GM21381 (cell line): ENCODE results near the gene MPHOSPH10.
"Not testable (repeated sequence)": the region's sequence is repeated elsewhere in the genome, so short reads cannot be mapped to it uniquely, and the experiment has no call there.

Experiments
- ATAC-seq: cut with Tn5 transposase; IDR thresholded peaks from one replicate; pipeline ENCODE4 v1.9.1; 2021; ENCODE audit warnings: mild to moderate bottlenecking, moderate library complexity; ENCODE audit not compliant: unreplicated experiment

Gene MPHOSPH10

DNA sequence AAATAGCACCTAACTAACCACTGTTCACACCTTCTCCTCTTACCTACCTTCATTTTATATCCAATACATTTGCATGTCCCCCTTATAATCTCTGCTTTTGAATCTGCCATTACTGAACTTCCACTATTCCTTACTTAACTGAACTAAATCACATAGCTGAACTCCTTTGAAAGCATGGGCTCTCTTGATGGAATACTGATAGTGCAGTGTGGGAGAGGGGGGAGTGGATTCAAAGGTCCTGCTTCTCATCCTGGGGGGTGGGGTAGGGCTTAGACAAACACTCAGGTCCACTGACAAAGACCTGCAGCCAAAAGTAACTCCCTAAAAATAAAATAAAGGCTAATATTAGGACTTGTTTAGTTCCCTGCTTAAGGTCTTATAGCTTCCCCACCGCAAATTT is 9.0 kb upstream of the MPHOSPH10 start:
- ATAC-seq, result no peak

DNA sequence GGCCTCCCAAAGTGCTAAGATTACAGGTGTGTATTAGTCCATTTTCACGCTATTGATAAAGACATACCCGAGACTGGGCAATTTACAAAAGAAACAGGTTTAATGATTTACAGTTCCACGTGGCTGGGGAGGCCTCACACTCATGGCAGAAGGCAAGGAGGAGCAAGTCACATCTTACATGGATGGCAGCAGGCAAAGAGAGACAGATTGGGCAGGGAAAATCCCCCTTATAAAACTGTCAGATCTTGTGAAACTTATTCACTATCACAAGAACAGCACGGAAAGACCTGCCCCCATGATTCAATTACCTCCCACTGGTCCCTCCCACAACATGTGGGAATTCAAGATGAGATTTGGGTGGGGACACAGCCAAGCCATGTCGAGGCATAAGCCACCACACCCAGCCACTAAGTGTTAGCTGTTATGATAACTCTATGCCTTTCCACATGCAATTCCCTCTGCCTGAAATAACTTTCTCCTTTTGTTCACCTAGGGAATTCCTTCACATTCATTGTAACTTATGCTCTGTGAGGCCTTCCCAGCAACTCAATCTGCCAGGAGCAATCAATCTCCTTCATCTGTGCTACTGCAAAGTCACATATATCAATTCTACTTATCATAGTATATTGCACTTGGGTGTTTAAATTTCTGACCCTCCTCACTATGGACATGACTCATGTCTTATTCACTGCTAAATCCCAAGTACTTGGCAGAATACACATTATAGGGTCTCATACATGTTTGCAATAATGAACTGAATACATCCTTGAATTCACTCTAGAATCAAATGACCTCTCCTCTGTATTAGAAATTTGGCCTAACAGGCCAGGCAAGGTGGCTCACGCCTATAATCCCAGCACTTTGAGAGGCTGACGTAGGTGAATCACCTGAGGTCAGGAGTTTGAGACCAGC is 7.8 kb upstream of the MPHOSPH10 start:
- ATAC-seq, result no peak

DNA sequence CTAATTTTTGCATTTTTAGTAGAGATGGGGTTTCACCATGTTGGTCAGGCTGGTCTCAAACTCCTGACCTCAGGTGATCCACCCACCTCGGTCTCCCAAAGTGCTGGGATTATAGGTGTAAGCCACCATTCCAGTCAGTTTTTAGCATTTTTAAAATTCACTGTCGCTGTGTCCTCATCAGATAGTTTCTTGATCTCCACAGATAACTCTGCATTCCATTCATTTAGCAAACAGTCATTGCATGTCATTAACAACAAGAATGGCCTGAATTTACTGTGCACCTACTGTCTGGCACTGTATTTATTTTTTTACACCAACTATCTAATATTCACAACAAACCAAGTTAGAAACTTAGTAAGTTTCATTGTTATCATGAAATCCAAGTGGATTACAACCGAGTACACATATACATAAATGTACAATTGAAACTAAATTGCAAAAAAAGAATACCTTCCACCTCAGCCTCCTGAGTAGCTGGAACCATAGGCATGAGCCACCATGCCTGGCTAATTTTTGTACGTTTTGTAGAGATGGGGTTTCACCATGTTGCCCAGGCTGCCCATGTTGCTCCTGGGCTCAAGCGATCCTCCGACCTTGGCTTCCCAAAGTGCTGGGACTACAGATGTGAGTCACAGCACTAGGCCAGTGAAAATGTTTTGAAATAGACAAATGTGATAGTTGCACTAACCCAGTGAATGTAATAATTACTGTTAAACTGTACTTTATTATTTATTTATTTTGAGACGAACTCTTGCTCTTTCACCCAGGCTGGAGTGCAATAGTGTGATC is 4.7 kb upstream of the MPHOSPH10 start:
- no peak for ATAC-seq

DNA sequence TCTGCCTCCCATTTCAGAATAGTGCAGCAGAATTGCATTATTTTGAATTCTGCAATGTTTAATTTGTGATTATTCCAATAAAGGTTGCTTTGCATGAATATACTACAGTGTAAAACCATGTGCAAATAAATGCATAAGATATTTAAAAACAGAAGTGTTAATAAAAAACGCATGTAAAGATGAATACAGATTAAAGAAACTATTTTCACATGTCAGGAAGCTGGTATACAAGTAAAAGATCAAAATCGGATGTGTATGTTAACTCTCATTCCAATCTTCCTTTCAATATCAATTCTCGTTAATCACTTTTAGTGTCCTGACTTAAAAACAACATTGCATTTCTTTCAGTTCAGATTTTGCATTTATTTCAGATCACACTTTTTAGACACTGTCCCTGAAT is 3.5 kb upstream of the MPHOSPH10 start:
- no peak for ATAC-seq

DNA sequence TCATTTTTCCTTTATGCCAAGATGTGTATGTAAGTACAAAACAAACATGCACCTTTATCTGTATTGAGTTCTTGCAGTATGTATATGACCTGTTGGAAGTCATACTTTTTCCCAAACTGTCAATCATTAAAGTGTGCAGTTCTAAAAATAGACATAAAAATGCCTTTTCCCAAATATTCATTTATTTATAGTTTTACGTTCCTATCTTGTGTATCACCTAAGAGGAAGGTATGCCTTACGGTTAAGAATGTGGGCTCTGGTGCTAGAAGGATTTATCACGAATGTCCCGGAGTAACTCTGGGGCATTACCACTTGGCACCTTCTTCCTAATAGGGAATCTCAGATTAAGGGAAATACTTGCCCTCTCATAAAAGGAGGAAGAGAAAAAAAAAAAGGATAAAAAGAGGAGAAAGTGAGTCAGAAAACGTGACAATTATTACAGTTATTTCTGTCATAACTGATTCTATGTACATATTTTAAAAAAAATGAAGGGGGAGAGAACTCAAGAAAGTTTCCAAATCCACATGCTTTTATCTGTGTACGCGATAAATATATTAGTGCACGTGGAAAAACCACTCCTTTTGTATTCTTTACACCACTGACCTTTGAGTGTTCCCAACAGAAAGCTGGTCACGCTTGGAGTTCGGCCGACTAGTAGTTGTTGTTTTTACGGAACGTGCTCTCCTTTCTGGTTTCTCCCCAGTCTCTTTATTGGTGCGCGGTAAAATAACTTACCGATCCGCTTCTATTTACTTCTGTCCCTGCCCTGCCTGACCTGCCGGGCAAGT is 1.1 kb upstream of the MPHOSPH10 start:
- ATAC-seq, result no peak

DNA sequence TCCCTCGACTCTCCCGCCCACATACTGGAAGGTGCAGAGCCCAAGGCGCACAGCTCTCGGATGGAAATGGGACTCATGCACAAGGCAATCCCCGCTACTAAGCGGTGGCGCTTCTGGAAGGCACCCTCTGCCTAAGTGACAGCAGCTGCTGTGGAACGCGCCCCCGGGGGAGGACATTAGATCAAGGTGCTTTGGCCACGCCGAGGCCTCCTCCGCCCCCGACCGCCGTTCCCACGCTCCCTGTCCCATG is 607 bp upstream of the MPHOSPH10 start:
- ATAC-seq, result peak; percentile 47

DNA sequence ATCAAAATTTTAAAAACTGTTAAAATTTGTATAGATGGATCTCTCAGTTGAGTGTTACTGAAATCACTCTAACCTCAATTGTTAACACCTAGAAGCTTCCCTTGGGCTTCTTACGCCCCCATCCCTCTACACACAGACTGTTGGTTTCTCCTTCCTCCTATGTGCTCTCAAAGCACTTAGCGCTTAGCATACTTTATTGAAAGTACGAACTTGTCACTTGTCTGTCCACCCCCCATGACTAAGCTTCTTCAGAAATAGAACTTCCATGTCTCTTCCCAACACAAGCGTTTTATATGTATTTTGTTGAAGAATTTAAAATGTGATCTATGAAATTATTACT is 441 bp downstream of the MPHOSPH10 start:
- no peak for ATAC-seq

DNA sequence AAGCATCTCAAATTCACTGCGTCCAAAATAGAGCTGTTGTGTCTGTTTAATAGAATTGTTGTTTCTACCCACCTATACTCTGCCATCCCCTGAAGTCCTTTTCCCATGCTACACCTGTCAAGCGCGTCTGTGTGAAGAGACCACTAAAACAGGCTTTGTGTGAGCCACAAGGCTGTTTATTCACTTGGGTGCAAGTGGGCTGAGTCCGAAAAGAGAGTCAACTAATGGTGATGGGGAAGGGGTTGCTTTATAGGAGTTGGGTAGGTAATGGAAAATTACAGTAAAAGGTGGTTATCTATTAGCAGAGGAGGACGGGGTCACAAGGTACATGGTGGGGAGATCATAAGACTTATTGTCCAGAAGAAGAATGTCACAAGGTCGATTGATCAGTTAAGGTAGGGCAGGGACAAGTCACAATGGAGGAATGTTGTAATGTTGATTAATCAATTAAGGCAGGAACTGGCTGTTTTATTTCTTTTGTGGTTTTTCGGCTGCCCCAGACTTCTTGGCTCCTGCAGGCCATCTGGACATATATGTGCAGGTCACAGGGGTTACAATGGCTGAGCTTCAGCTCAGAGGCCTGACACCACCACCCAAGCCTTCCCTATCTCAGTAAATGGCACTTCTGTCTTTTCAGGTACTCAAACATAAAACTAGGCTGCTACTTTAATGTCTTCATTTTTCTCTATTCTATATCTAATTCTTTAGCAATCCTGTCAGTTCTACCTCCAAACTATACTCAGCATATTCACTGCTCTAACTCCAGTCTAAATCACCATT is 1.1 kb downstream of the MPHOSPH10 start:
- not testable (repeated sequence) for ATAC-seq

DNA sequence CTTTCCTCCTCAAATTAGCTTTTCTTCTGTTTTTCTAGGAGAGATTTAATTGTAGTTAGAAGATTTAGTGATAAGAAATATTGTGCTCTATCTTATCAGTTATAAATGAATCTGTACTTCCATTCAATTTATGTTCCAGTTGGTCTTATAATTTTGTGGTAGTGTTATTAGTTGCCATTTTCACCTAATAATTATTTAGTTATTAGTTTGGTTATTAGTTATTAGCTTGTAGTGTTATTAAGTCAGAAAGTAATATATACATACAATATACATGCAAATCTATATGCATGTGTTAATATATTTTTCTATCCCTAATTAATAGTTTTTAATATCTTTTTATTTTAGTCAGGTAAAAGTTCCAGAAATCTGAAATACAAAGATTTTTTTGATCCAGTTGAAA is 3.2 kb downstream of the MPHOSPH10 start:
- ATAC-seq, result no peak

DNA sequence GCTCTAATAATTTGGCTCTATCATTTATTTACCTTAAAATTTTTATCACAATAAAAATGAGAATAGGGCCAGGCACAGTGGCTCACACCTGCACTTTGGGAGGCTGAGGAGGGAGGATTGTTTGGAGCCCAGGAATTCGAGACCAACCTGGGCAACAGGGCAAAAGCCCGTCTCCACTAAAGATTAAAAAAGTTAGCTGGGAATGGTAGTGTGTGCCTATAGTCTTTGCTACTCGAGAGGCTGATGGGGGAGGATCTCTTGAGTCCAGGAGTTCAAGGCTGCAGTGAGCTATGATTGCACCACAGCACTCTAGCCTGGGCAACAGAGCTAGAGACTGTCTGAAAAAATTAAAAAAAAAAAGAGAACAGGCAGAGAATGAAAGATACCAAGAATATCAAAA is 5.7 kb downstream of the MPHOSPH10 start:
- ATAC-seq, result no peak

DNA sequence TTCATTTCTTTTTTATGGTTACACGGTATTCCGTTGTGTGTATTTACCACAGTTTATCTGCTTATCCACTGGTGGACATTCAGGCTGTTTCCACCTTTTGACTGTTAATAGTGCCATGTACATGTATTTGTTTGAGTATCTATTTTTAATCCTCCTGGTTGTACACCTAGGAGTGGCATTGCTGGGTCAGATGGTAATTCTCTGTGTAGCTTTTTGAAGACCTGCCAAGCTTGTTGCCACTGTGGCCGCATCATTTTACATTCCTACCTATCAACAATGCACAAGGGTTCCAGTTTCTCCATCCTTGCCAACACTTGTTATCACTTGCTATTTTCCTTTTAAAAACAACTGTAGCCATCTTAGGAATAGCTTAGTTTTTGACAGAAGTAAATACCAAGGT is 13.3 kb downstream of the MPHOSPH10 start:
- ATAC-seq, result no peak

DNA sequence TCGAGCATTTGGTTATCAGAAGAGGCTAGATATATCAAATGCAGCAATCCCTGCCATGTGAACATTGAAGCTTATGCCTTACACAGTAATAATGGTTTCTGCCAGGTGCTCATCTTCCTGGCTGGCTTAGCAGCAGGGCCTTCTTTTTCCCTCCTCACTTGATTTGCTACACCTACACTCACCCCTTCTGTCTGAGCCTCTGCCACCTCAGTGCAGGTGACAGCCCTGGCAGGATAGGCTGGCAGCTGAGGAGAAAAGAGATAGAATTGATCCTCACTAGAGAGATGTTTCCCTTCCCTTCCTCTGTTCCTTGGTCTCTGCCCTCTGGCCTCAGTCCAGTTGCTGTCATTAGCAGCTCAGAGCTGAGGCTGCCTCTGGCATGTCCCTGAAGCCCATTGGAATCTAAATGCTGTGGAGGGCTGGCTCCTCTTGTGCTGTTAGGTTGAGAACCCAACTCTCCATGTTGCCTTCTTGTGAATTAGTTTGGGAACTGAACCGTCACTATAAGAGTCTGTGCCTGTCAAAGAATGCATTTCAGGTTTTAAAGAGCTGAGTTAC is 18.2 kb downstream of the MPHOSPH10 start:
- no peak for ATAC-seq

DNA sequence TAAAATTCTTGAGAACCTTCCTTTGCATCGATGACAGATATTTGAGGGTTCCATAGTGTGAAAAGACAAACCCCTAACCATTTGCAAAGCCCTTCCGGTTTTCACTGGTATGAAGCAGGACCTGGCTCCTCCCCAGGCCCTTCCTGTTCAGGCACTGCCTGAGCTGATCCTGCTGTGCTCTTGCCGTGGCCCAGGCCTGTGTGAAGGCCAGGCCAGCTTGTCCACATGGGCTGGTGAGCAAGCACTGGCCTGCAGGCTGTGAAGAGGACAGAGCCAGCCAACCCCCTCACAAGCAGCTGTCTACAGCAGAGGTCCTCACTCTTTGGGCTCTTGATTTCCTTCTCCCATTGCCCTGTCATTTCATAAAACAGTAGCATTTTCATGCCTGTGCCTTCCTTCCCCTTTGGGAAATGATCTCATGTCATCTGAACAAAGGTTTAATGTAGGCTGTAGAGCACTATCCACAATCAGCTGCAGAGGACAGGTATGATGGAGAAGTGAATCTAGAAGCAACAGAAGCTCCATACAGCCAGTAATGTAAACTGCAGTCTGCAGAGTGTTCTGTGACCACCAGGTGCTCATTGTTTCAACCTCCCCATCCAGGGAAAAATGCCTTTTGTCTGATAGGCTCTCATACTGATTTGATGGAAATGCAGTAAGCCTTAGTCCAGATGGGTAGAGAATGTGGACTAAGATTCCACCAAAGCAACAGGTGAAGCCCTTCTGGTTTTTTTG is 19.8 kb downstream of the MPHOSPH10 start:
- no peak for ATAC-seq

DNA sequence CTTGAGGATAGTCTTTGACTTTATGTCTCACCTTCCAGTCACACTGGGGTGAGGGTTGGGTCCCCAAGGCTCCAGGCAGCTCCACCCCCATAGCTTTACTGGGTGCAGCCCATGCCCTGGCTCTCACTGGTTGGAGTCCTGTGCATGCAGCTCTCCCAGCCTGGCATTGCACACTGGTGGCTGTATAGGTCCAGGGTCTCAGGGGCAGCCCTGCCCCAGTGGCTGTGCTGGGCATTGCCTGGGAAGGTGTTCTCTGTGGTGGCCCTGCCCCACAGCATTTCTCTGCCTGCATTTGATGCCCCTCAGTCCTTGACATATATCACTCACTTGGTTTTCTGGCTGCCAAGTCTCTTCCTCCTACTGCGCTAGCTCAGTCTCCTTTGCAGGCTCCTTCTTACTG is 21.2 kb downstream of the MPHOSPH10 start:
- no peak for ATAC-seq

DNA sequence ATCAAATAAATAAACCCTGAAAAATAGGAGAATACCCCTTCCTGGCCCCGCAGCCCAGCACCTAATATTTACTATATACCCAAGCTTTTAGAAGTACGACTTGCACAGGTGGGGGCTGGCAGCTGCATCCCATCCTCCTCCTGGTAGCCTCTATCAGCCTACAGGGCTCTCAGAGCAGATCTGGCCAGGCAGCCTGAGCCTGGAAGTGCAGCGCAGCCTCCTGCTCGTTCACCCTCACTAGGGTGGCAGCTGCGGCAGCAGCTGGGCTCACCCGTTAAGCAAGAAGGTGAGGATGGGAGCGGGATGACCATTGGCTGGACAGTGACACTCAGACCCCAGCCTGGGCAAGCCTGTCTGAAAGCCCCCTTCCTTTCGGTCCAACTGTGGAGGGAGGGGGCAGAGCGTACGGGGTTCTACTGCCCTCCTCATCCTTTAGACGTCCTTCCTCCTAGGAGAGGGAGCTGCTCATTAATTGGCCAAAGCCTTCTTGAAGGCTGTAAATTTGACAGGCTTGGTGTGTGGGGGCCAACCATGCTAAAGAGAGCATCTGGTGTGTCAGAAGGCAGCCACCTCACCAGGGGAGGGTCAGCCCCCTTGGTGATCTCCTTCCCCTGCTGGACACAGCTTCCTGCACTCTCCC is 23.3 kb downstream of the MPHOSPH10 start:
- ATAC-seq, result no peak

DNA sequence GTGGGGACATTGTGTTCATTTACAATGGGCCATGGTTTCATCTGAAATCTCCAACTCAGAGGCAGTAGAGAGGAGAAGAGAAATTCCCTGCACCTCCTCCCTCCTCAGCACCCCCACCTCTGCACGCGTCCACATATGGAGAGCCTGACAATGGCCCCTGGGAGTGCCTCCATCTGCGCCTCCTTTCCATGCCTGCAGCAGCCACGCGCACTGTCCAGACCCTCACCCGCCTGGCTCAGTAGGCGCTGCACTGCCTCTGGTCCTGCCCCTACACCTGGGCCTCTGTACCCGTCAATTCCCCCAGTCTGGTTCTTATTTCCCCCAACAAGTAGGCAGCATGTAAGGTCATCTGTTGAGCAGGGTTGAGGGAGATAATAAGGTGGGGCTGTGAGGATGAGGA is 23.8 kb downstream of the MPHOSPH10 start:
- no peak for ATAC-seq

DNA sequence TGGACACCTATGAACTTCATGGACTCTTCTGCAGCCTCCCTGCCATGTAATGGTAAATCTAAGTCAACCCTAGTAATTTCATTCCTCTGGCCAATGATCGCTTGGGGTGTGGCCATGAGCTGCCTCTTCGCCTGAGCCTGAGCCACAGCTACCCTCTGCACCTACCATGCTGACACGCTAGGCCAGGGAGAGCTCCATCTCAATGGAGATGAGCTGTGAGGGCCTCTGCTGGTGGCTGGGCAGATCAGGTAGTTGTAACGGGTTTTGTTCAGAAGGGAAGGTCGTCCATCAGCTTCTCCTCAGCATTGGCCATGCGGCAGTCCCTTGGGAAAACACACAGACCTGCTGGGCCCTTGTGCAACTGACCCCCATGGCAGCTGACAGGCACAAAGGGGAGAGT is 24.4 kb downstream of the MPHOSPH10 start:
- ATAC-seq, result no peak

DNA sequence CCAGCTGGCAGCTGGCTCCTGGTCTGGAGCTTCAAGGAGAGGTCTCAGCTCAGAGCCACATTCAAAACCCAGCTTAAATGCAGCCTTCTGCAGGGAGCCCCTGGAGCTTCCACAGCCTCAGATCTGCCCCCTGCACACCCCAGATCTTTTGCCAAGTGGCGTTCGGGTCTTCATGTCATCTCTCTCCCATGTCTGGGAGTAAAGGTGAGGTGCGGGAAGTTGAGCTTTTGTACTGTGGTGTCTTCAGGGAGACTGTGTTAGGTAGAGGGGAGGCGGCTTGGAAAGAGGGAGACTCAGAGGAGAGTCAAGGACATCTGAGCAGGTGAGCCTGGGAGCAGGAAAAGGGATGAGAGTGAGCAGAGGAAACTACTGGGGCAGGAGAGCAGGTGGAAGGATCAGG is 25.4 kb downstream of the MPHOSPH10 start:
- ATAC-seq, result no peak

DNA sequence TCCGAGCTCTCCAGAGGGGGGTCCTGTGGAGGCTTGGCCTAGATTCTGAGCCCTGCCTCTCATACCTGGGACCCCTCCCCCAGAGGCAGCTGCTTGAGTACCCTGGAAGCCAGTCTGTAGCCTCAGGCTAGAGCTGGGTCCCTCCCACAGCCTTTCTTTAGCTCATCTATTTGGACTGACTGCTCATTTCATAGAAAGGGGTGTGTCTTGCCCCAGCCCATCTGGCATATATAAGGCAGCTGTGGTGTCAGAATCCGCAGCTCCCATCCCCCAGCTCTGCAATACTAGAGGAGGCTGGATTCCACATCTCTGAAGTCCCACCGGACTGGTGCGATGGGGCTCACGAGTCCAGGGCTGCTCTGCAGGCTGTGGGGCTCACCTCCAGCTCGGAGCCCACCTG is 26.1 kb downstream of the MPHOSPH10 start:
- ATAC-seq, result no peak
